H9 (cell line): ENCODE results near the gene CELSR2. TPM values are rescaled to one million over a fixed set of nuclear protein-coding genes. Genes with fewer than 3 reads are reported as not detected.
"Not testable (repeated sequence)": the region's sequence is repeated elsewhere in the genome, so short reads cannot be mapped to it uniquely, and the experiment has no call there.

Experiments
- DNase-seq: peaks from one replicate; pipeline ENCODE4 v3.0.0-alpha.2; 2017
- H2AFZ ChIP-seq: one replicate; pipeline ENCODE4 v1.6.1; 2013; ENCODE audit warnings: mild to moderate bottlenecking, low read length, control low read depth, moderate library complexity
- H2AK5ac ChIP-seq: 2 replicates; pipeline ENCODE4 v1.6.1; 2013; ENCODE audit warnings: low read length, control low read depth, mixed read lengths; ENCODE audit not compliant: insufficient read length
- H2BK120ac ChIP-seq: one replicate; pipeline ENCODE4 v1.6.1; 2013; ENCODE audit warnings: low read depth, mild to moderate bottlenecking, low read length, control low read depth, inconsistent platforms; ENCODE audit not compliant: poor library complexity, severe bottlenecking
- H2BK12ac ChIP-seq: 2 replicates; pipeline ENCODE4 v1.6.1; 2013; ENCODE audit warnings: low read length, control low read depth, mixed read lengths, low read depth; ENCODE audit not compliant: insufficient read length
- H2BK15ac ChIP-seq: 2 replicates; pipeline ENCODE4 v1.6.1; 2013; ENCODE audit warnings: low read depth, low read length, control low read depth
- H2BK20ac ChIP-seq: one replicate; pipeline ENCODE4 v1.6.1; 2013; ENCODE audit warnings: low read depth, mild to moderate bottlenecking, low read length, control low read depth, inconsistent platforms; ENCODE audit not compliant: poor library complexity, severe bottlenecking
- H2BK5ac ChIP-seq: 2 replicates; pipeline ENCODE4 v1.6.1; 2013; ENCODE audit warnings: low read length, control low read depth, mixed read lengths; ENCODE audit not compliant: insufficient read length
- H3K14ac ChIP-seq: 2 replicates; pipeline ENCODE4 v1.6.1; 2013; ENCODE audit warnings: low read length, control low read depth; ENCODE audit not compliant: insufficient read depth
- H3K18ac ChIP-seq: 2 replicates; pipeline ENCODE4 v1.6.1; 2013; ENCODE audit warnings: low read depth, mild to moderate bottlenecking, mixed read lengths, low read length, control low read depth; ENCODE audit not compliant: insufficient read length
- H3K23ac ChIP-seq: 2 replicates; pipeline ENCODE4 v1.6.1; 2013; ENCODE audit warnings: low read length, control low read depth, mixed read lengths, low read depth; ENCODE audit not compliant: insufficient read length
- H3K23me2 ChIP-seq: 2 replicates; pipeline ENCODE4 v1.6.1; 2013; ENCODE audit warnings: low read depth, mild to moderate bottlenecking, mixed read lengths, low read length, control low read depth; ENCODE audit not compliant: insufficient read length, poor library complexity, severe bottlenecking
- H3K27ac ChIP-seq: 2 replicates; pipeline ENCODE4 v1.5.1; 2013; ENCODE audit warnings: low read length, control low read depth, mixed read lengths, low read depth; ENCODE audit not compliant: insufficient read length
- H3K27me3 ChIP-seq: 2 replicates; pipeline ENCODE4 v1.6.1; 2013; ENCODE audit warnings: low read length, control low read depth, inconsistent platforms; ENCODE audit not compliant: insufficient read depth
- H3K4ac ChIP-seq: 2 replicates; pipeline ENCODE4 v1.6.1; 2013; ENCODE audit warnings: low read depth, mild to moderate bottlenecking, control low read depth, inconsistent platforms, low read length, moderate library complexity
- H3K4me1 ChIP-seq: 2 replicates; pipeline ENCODE4 v1.6.1; 2013; ENCODE audit warnings: low read length, control low read depth, inconsistent platforms; ENCODE audit not compliant: insufficient read depth
- H3K4me2 ChIP-seq: 2 replicates; pipeline ENCODE4 v1.6.1; 2013; ENCODE audit warnings: low read length, control low read depth, mixed read lengths; ENCODE audit not compliant: insufficient read length, insufficient read depth
- H3K56ac ChIP-seq: 2 replicates; pipeline ENCODE4 v1.6.1; 2013; ENCODE audit warnings: low read depth, mild to moderate bottlenecking, mixed read lengths, low read length, control low read depth; ENCODE audit not compliant: insufficient read length
- H3K79me1 ChIP-seq: 2 replicates; pipeline ENCODE4 v1.6.1; 2013; ENCODE audit warnings: low read depth, mild to moderate bottlenecking, moderate library complexity, low read length, control low read depth, inconsistent platforms; ENCODE audit not compliant: insufficient read depth, poor library complexity, severe bottlenecking
- H3K79me2 ChIP-seq: 2 replicates; pipeline ENCODE4 v1.6.1; 2013; ENCODE audit warnings: low read length, control low read depth, inconsistent platforms; ENCODE audit not compliant: insufficient read depth
- H3K9ac ChIP-seq: 2 replicates; pipeline ENCODE4 v1.6.1; 2013; ENCODE audit warnings: low read length, control low read depth, mixed read lengths; ENCODE audit not compliant: insufficient read length; ENCODE audit errors: extremely low read depth
- H3K9me3 ChIP-seq: one replicate; pipeline ENCODE4 v1.6.1; 2013; ENCODE audit warnings: low read depth, low read length, inconsistent platforms; ENCODE audit not compliant: control insufficient read depth
- H3T11ph ChIP-seq: one replicate; pipeline ENCODE4 v1.6.1; 2013; ENCODE audit warnings: mild to moderate bottlenecking, low read length, control low read depth, inconsistent platforms
- H4K20me1 ChIP-seq: one replicate; pipeline ENCODE4 v1.6.1; 2013; ENCODE audit not compliant: control insufficient read depth, insufficient read length, insufficient read depth
- H4K5ac ChIP-seq: 2 replicates; pipeline ENCODE4 v1.6.1; 2013; ENCODE audit warnings: low read depth, mild to moderate bottlenecking, mixed read lengths, low read length, control low read depth; ENCODE audit not compliant: insufficient read length
- H4K8ac ChIP-seq: replicated peaks from 2 replicates; pipeline ENCODE4 v1.6.1; 2013; ENCODE audit warnings: low read length, control low read depth, mixed read lengths, low read depth; ENCODE audit not compliant: insufficient read length
- H4K91ac ChIP-seq: 2 replicates; pipeline ENCODE4 v1.6.1; 2013; ENCODE audit warnings: low read depth, mild to moderate bottlenecking, moderate library complexity, mixed read lengths, low read length, control low read depth; ENCODE audit not compliant: insufficient read length
- H3K27ac Mint-ChIP-seq, 3 experiments: 2 replicates in 2 of 3; 3 replicates in 1 of 3; pipeline ENCODE4 v1.8.0; 2020 to 2021; ENCODE audit warnings: mixed read lengths in 3 of 3, mild to moderate bottlenecking in 1 of 3, moderate library complexity in 1 of 3
- H3K27me3 Mint-ChIP-seq: 2 replicates; pipeline ENCODE4 v1.8.0; 2021; ENCODE audit warnings: low read depth, mild to moderate bottlenecking, moderate library complexity, mixed read lengths
- H3K36me3 Mint-ChIP-seq, 3 experiments: 2 replicates in 2 of 3; 3 replicates in 1 of 3; pipeline ENCODE4 v1.8.0; 2020 to 2021; ENCODE audit warnings: low read depth in 3 of 3, mixed read lengths in 3 of 3; ENCODE audit not compliant: insufficient read depth in 1 of 3
- H3K4me1 Mint-ChIP-seq, 2 experiments: 2 replicates each; pipeline ENCODE4 v1.8.0; 2020; ENCODE audit warnings: mixed read lengths in 2 of 2
- H3K4me3 Mint-ChIP-seq, 2 experiments: 2 replicates in 1 of 2; 3 replicates in 1 of 2; pipeline ENCODE4 v1.8.0; 2020 to 2021; ENCODE audit warnings: mild to moderate bottlenecking in 2 of 2, mixed read lengths in 2 of 2, moderate library complexity in 1 of 2
- H3K9me3 Mint-ChIP-seq, 2 experiments: 2 replicates in 1 of 2; 3 replicates in 1 of 2; pipeline ENCODE4 v1.8.0; 2020; ENCODE audit warnings: mild to moderate bottlenecking in 2 of 2, mixed read lengths in 2 of 2, moderate library complexity in 1 of 2
- WGBS: extraction: QIAGEN DNeasy Blood & Tissue Kit; methylation state at CpG from one replicate; pipeline ENCODE4 v1.1.7; 2013; ENCODE audit warnings: missing lambda C conversion rate, low lambda C conversion rate, mixed read lengths; ENCODE audit not compliant: insufficient read length; ENCODE audit errors: extremely low coverage; 5-methylcytosine and 5-hydroxymethylcytosine counted together
- total RNA-seq: library from RNA; stranded (reverse); gene quantifications from 2 replicates; pipeline ENCODE4 v1.2.1, GENCODE V29; 2021
- TF ChIP-seq, protein P1 (sequence below): fragments of 200-600 bp; sonication (generic); conservative IDR thresholded peaks from 3 replicates; pipeline ENCODE4 v1.8.0; 2021; ENCODE audit warnings: antibody characterized with exemption, mild to moderate bottlenecking

CELSR2 gene
- total RNA-seq, 1 experiment from 2014 or later, result 29.2 TPM

DNA sequence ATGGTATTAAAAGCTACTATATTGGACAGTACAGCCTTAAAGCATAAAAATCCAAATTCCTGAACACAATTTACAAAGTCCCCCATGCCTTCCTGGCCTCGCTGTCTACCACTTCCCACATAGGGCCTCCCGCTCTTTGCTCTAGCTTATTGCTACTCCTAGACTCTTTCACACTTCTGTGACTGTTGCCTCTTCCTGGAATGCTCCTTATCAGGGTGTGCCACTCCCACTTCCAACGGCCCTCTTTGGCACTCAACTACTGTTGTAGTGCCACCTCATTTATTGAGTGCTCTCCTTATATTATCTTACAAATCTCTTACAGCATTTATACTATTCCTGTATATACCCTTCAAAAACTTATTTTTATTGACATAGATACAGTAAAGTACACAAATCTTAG, 30.8 kb upstream of the CELSR2 start:
- DNase-seq, result no peak
- H4K5ac ChIP-seq, result no peak overlapping the region
- H3K27me3 Mint-ChIP-seq, result no peaks in the 10 kb centered on the region
- H3K9me3 ChIP-seq, result no peaks in the 10 kb centered on the region
- no peak overlapping the region for H2AK5ac ChIP-seq
- H3K4ac ChIP-seq, result no peak overlapping the region
- H3K14ac ChIP-seq, result no peak overlapping the region
- peaks cover 8% of the 10 kb centered on the region for H3K23me2 ChIP-seq
- H2BK120ac ChIP-seq, result no peak overlapping the region
- H3K56ac ChIP-seq, result no peak overlapping the region
- no peak overlapping the region for H2AFZ ChIP-seq
- H4K20me1 ChIP-seq, result no peaks in the 10 kb centered on the region
- H4K91ac ChIP-seq, result no peak overlapping the region
- H3K18ac ChIP-seq, result no peak overlapping the region
- no peak overlapping the region for H3K23ac ChIP-seq
- no peak overlapping the region for H3K27ac Mint-ChIP-seq
- no peak overlapping the region for H3K9ac ChIP-seq
- no peak overlapping the region for H4K8ac ChIP-seq
- peaks cover 15% of the 10 kb centered on the region in 2 experiments for H3K4me1 Mint-ChIP-seq
- H2BK5ac ChIP-seq, result no peak overlapping the region
- no peak overlapping the region for H2BK20ac ChIP-seq
- H3K4me1 ChIP-seq, result no peaks in the 10 kb centered on the region
- peaks cover 19 to 47% (median 38%) of the 10 kb centered on the region in 3 experiments for H3K36me3 Mint-ChIP-seq
- no peak overlapping the region for H2BK12ac ChIP-seq
- peaks cover 10% of the 10 kb centered on the region for H3K79me1 ChIP-seq
- WGBS, result no CpG with 5 or more reads among the region's 3 CpGs
- no peak overlapping the region for H3K27ac ChIP-seq
- no peak overlapping the region for H2BK15ac ChIP-seq
- no peaks in the 10 kb centered on the region for H3K27me3 ChIP-seq
- TF ChIP-seq, protein P1, sequence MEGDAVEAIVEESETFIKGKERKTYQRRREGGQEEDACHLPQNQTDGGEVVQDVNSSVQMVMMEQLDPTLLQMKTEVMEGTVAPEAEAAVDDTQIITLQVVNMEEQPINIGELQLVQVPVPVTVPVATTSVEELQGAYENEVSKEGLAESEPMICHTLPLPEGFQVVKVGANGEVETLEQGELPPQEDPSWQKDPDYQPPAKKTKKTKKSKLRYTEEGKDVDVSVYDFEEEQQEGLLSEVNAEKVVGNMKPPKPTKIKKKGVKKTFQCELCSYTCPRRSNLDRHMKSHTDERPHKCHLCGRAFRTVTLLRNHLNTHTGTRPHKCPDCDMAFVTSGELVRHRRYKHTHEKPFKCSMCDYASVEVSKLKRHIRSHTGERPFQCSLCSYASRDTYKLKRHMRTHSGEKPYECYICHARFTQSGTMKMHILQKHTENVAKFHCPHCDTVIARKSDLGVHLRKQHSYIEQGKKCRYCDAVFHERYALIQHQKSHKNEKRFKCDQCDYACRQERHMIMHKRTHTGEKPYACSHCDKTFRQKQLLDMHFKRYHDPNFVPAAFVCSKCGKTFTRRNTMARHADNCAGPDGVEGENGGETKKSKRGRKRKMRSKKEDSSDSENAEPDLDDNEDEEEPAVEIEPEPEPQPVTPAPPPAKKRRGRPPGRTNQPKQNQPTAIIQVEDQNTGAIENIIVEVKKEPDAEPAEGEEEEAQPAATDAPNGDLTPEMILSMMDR, result no peak
- no peak overlapping the region for H3T11ph ChIP-seq
- 0 out of 5 replicates have a peak, but pooled peaks cover 0 to 3% of the 10 kb centered on the region in 2 experiments for H3K9me3 Mint-ChIP-seq
- no peak overlapping the region for H3K4me2 ChIP-seq
- H3K79me2 ChIP-seq, result peaks cover 25% of the 10 kb centered on the region; the same call in 1 of the 2 replicates
- H3K4me3 Mint-ChIP-seq, result no peak overlapping the region

DNA sequence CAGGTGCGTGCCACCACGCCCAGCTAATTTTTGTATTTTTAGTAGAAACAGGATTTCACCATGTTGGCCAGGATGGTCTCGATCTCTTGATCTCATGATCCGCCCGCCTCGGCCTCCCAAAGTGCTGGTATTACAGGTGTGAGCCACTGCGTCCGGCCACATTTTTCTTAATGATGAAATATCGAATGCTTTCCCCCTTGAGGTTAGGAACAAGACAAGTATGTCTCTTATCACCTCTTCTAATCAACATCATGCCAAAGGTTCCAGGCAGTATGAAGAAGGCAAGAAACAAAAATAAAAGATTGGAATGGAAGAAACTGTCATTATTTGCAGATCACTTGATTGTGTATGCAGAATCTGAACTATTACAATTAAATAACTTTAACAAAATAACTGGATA, 28.1 kb upstream of the CELSR2 start:
- H2AK5ac ChIP-seq, H2AFZ ChIP-seq, H3K4me3 Mint-ChIP-seq, H3K9ac ChIP-seq, H3K79me1 ChIP-seq, H3K56ac ChIP-seq, H3K4me2 ChIP-seq, H3K27me3 ChIP-seq, H3K4me1 ChIP-seq, H2BK15ac ChIP-seq, H3K14ac ChIP-seq, H3K23me2 ChIP-seq, H3K23ac ChIP-seq, H3K9me3 ChIP-seq, H2BK120ac ChIP-seq, H3T11ph ChIP-seq, H4K5ac ChIP-seq, H4K20me1 ChIP-seq, H2BK12ac ChIP-seq, H3K18ac ChIP-seq, H3K27ac ChIP-seq, H2BK20ac ChIP-seq, H4K91ac ChIP-seq, H3K9me3 Mint-ChIP-seq, H3K4ac ChIP-seq, H3K27me3 Mint-ChIP-seq, H2BK5ac ChIP-seq, H4K8ac ChIP-seq, DNase-seq: not testable (repeated sequence)
- Mint-ChIP-seq H3K4me1 (peaks cover 13 to 14% of the 10 kb centered on the region in 2 experiments), H3K36me3 (peaks cover 15 to 34% (median 32%) of the 10 kb centered on the region in 3 experiments), H3K27ac (peak overlapping the region in 1 of 3 experiments; percentile 62; a peak in 1 of 7 replicates)
- peaks cover 12% of the 10 kb centered on the region; the same call in 1 of the 2 replicates for H3K79me2 ChIP-seq
- no CpG with 5 or more reads among the region's 9 CpGs for WGBS
